Measurements from ENCODE around the gene SBF2.

- TF ChIP-seq POLR2A (IDR thresholded peaks at IDR 0.05; ENCODE audit: low read depth, low read length) (no peak), POLR2AphosphoS5 (IDR thresholded peaks at IDR 0.05; ENCODE audit: low read depth, low read length) (no peak)
These were observed 201.6 kb downstream of the SBF2 start for GRCh38 chr11:10092426-10092825.

All from GM12892 (cell line).